HG03342 (cell line): ENCODE data around the gene COL23A1.

Source experiments
- ATAC-seq: cut with Tn5 transposase; IDR thresholded peaks from one replicate; pipeline ENCODE4 v1.9.1; 2021; ENCODE audit warnings: mild to moderate bottlenecking, moderate library complexity; ENCODE audit not compliant: unreplicated experiment

The COL23A1 gene

DNA sequence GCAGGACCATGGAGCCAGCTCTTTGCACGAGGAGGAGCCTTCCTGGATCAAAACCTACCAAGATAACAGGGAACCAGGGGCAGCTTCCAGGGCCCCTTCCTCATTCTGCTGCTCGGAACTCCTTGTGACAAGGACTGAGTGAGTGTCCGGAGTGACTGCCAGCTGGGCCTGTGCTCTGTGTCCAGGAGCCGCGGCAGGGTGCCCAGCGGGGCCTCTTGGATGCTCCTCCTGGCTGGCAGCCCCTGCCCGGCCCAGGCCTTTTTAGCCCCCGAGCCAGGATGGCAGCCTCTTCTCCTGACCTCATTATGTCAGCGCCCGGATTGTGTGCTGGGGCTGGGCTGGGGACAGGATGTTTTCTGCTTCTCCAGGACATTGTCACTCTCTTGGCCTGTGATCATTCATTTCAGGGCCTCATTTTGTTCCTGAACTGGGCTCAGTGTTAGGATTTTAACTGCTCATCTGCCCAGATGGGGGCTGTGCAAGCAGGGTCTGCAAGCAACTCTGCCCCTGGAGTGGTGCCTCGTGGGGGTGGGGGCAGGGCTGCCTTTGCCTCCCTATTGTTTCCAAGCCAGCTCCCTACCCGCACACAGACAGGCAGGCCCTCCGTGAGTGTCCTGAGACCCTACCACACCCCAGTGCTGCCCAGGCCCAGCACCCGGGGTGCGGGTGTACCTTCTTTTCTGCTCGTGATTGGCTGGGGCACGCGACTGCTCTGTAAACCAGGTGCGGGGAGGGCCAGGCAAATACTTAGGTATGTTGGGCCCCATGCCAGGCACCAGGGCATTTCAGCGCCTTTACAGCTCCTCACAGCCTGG lies 161.6 kb downstream of the COL23A1 start:
- no peak for ATAC-seq

DNA sequence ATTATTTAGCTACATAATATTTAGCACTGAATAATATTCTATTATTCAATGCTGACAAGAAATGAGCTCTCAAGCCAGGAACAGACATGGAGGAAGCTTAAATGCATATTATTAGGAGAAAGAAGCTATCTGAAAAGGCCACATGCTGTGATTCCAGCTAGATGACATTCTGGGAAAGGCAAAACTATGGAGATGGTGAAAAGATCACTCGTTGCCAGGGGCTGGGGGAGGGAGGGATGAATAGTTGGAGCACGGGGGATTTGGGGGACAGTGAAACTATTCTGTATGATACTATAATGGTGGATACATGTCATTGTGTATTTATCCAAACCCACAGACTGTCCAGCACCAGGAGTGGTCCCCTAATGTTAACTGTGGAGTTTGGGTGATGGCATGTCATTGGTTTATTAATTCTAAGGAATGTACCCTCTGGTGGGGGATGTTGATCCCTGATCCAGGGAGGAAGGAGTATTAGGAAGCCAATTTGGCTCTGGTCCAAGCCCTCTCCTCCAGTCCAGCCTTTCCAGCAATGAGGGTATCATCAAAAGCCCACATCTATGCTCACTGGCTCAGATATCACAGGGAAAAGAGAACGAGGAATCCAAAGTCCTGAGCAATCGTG lies 162.5 kb downstream of the COL23A1 start:
- ATAC-seq: no peak

DNA sequence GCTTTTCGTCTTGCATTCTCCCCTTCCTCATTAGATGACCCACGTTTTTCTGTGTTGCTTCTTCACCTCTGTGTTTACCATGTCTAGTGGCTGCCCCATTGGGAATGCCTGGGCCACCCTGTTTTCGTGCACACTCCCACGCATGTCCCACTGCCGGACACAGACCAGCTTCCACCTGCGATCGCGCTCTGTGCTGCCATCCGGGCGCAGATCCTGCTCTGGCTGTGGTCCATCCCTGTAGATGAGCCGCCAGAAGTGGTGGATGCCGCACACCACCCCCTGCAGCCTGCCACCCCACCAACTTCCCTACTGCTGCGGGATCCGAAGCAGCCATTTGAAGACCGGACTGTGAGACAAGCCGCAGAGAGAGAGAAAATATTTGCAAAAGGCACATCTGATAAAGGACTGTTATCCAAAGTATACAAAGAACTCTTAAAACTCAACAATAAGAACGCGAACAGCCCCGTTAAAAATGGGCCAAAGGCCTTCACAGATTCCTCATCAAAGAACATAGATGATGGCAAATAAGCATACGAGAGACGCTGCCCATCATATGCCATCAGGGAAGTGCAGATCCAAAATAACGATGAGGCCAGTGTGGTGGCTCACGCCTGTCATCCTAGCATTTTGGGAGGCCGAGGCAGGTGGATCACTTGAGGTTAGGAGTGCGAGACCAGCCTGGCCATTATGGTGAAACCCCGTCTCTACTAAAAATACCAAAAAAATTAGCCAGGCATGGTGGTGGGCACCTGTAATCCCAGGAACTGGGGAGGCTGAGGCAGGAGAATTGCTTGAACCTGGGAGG lies 163.7 kb downstream of the COL23A1 start:
- ATAC-seq: no peak

DNA sequence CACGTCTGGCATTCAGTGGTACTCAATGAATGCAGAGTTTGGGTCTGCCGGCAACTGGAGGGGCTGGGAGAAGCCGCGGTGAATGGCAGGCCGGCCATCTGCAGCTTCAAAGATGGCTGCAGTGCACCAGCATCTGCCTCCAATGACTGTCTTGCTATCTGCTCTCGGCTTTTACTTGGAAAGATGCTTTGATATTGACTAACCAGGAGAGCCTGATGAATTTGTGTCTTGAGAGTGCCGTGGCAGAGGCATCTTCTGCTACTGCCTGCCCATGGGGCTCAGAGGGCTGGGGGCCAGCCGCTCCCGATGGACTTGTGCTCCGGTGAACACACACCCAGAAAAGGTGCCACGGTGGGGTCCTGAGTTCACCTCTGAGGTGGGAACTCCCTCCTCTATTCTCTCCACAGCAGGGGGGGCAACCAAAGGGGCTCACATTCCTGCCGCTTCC lies 164.5 kb downstream of the COL23A1 start:
- ATAC-seq: no peak

DNA sequence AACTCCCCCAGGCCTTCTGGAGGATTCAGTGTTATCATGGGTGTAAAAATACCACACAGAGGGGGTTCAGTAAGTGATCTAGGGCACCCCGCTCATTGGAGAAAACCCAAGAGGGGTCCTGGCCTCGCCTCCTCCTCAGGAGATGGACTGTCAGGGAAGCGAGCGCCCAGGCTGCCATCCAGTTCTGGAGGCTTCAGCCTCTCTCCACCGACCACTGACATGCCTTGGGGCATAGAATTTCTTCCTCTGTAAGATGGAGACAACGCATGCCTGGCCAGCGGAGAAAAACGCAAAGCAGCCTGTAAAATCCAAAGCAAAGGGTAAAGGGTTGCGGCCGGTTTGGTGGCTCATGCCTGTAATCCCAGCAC lies 165.4 kb downstream of the COL23A1 start:
- no peak for ATAC-seq

DNA sequence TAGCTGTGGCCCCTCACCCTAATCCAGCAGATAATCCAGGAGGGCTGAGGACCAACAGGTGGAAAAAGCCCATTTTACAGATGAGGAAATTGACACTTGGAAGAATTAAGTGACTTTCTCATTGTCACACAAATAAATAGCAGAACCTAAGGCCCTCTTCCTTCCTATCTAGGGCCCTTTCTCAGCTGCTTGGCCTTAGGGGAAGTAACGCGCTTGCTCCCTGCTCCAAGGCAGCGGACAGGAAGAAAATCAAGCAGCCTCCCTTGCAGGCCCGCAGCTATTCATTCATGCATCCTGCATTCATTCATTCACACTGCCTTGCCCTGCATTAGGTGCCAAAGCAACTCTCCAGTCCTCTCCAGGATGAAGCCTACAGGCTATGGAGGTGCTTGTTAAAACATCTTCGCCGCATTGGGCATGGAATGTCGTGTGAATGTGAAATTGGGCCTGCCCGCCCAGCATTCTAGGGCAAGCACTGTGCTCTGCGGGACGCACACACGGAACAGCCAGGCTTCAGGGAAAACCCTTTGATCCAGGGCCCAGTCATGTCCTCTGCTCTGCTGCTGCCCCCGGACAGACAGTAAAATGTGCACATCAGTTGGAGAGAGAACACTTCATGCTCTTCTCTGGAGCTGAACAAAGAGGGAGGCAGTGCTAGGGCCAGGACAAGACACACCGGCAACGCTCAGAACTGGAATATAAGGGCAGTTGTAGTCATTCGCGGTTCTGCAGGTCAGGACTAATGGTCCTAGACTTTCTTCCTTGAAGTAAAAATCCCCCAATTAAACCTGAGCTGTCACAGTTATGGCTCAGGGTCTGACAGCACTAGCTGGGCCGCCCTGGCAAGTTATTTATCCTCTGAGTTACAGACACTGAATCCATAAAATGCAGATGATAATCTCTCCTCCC lies 166.0 kb downstream of the COL23A1 start:
- no peak for ATAC-seq

DNA sequence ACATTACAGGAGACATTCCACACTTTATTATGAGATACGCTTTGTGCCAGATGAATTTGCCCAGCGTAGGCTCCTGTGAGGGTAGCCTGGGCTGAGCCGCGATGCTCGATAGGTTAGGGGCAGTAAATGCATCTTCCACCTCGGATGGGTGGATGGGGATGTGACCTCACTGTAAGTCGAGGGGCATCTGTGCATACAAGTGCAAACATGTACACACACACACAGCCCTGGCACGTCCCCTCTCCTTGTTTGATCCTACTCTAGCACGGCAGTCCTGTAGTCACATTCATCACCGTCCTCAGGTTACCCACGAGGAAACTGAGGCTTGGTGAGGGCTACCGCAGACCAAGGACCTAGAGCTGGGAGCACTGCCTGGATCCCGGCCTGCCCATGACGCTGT lies 166.8 kb downstream of the COL23A1 start:
- ATAC-seq: no peak

DNA sequence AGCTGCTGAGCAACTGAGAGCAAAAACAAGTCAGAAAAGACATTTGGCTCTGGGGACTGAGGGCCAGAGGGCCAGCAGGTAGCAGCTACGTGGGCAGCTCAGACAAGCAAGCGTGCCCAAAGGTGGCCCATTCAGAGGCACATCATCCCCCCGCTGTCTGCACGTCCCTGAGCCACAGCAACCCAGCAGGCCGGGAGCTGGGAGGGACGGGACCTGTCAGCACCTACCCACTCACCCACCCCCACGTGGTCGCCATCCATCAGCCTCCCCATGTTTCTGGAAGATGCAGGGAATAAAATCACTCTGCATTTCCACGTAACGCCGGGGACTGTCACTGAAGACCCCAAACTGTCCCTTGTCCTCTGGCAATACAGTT lies 167.8 kb downstream of the COL23A1 start:
- no peak for ATAC-seq

DNA sequence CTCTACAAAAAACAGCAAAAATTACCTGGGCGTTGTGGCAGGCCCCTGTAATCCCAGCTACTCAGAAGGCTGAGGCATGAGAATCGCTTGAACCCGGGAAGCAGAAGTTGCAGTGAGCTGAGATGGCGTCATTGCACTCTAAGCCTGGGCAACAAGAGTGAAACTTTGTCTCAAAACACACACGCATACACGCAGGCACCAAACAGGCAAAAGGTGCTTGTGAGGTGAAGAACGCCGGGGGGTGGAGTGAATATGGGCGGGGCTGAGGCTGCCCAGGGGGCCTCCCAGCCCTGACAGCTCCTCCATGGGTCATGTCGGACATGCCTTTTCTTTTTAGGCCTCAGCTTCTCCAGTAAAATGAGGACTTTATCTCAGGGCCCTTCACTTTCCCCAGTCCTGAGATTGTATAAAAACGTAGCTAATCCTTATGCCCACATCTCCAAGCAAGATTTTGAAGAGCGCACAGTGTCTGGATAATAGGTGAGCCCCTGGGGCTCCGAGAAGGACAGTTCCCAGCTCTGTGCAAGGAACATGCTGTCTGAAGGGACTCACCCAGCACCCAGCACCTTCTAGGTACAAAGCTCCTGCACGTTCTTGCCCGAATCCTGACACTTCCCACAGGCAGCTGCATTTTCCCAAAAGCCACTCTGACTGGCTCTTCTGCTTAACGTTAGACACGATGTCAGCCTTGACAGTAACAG lies 168.3 kb downstream of the COL23A1 start:
- no peak for ATAC-seq

DNA sequence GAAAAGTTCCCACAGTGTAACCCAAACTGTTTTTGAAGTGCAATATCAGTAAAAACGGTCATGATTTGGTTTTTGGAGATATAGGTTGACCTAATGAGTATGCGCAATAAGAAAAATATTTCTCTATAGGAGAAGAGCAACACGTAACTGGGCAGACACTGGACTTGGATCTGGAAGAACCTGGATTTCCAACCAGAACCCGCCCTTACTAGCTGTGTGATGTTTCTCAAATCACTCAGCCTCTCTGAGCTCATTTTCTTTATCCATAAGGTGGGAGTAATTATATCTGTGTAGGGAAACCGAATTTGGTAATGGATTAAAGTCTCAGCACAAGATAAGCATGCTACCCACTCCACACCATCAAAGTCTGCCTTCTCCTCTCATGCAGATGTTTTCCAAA lies 169.1 kb downstream of the COL23A1 start:
- no peak for ATAC-seq

DNA sequence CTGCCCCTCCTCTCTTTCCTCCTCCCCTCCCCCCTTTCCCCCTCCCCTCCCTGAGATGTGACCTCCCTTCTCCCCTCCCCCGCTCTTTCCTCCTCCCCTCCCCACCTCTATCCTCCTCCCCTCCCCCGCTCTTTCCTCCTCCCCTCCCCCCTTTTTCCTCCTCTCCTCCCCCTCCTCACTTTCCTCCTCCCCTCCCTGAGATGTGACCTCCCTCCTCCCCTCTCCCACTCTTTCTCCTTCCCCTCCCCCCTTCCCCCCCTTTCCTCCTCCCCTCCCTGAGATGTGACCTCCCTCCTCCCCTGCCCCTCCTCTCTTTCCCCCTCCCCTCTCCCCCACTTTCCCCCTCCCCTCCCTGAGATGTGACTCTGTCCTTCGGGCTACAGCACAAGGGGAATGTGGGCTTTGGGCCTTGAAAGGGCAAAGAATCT lies 169.8 kb downstream of the COL23A1 start:
- no peak for ATAC-seq

DNA sequence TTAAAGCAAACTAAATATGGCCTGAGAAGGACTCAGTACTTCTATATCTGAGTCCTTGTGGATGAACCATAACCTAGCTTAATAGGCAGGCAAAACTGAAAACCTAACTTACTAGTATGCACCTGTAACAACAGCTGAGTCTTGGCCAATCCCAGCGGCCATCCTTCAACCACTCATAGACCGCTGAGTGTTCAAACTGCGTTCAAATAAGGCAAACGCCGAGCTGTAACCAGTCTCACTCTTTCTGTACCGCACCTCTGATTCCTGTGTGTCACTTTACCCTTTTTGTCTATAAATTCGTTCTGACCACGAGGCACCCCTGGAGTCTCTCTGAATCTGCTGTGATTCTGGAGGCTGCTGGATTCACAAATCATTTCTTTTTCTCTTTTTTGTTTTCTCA lies 170.5 kb downstream of the COL23A1 start:
- no peak for ATAC-seq

DNA sequence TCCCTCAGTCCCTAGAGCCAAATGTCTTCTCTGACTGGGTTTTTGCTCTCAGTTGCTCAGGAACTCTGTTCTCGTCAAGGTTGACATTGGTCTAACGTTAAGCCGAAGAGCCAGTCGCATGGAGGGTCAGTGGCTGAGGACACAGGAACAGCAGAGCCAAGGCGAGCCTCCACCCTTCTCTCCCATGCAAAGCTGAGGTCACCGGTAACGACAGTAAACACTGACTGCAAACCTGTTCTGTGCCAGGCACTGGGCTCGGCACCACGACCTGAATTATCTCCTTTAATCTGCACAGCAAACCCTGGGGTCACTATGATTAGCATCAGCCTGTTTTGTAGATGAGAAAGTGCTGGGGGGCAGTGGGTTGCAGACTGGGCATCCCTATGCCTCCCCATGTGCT lies 171.0 kb downstream of the COL23A1 start:
- no peak for ATAC-seq

DNA sequence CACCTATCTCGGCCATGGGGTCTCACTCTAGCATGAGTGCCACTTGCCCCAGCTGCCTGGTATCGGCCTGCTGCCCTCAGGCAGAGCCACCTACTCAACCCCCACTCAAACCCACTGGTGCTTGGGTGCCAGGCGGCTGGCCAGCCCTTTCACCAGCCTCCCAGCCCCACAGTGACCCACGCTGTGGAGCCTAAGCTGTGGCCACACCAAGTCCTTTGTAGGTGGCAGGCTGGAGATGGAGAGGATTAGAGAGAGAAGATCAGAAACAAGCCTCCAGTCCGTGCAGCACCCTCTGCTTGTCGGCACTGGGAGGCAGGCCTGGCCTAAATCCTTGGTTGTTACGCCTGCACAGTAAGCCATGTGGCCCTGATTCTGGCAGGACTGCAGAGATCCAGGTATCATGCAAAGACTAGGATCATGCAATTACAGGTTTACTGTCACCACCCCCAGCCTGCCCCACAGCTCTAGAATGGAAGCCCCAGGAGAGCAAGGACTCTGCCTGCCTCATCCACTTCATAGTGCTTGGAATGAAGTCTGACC lies 171.7 kb downstream of the COL23A1 start:
- ATAC-seq: no peak

DNA sequence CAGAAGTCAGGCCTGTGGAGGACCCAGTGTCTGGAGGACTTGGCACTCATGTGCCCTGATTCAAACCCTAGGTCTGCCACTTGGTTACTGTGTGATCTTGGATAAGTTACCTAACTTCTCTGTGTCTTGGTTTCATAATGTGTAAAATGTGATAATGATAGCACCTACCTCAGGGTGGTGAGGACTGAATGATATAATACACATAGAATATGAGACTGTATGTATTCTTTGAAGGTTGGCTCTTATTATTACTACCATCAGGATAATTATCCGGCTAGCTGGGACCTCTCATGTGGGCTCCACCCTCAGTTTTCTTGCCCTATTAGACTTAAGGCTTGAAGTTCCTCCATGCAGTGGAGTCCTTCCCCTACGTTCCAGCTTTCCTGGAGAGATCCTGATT lies 172.2 kb downstream of the COL23A1 start:
- ATAC-seq: no peak

DNA sequence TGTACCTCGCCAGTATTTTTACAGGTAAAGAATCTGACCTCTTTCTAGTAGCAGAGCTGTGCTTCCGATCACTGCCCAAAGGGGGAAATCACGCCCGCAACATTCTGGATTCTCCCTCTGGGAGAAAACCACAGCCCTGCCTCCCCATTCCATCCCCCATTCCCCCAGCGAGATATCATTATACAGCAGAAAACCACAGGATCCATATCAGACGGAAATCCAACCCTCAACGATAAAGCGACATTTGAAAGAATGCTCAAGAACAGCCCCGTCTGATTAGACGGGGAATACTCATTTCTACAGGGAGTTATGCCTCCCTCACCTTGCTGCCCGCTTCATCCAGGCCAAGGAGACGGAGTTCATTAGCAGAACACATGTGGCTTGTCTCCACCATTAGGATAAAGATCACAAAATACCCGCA lies 172.8 kb downstream of the COL23A1 start:
- ATAC-seq: no peak

DNA sequence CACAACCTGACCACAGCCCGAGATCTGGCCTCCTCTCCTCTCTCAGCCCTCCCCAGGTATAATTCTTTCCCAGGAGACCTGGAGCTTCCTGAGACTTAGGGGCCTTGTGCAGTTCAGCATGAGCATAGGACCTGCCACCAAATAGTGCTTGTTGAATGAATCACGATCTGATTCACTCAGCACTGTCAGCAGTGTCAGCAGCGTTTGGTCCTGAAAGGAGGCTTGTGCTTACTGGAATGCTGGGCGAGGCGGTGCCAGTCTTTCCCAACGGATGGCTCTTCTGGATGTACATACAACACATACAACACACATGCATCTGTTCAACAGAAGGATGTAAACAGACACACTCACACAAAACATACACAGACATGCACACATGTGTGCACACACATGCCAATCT lies 173.3 kb downstream of the COL23A1 start:
- no peak for ATAC-seq

DNA sequence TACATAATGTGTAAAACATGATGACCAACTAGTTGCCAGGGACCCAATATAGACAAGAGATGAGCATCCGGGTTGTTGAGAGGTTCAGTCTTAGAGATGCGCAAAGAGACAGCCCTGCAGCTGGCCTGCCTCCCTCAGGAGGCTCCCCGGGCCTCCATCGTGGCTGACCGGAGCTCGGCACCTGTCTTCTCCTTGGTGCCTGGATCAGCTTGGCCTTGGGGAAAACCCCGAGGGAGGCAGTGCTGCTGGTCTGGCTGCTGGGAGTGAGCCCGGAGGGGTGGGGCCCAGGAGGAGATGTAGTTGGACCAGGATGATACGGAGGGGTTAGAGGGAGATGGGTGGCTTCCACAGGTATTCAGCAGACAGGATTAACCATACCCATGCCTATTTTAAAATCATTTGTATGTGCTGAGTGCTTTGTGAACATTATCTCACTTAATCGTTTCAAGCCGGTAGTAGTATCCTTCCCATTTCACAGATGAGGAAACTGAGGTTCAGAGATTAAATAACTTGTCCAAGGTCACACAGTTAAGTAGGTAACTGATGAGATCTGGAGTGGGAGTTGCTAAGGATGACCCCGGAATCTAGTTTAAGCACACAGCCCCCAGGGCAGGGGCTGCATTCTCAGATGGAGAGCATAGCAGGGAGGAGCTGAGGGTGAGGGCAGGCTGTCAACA lies 173.8 kb downstream of the COL23A1 start:
- no peak for ATAC-seq

DNA sequence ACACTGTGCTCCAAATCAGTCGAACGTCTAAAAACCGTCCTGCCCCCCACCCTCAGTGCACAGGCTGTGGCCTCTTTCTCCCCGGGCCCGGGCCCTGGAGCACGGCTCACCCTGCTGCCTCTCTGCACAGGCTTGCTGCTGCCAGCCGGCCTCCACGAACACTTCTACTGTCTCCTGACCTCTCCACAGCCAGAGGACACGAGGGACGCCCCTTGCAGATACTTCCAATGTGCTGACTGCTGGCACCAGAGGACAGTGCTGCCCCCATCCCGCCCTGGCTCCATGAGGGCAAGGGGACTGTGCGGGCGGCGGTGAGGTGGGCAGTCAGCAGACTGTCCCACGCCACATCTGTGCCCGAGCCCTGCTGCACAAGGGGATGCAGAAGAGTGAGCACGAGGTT lies 174.8 kb downstream of the COL23A1 start:
- no peak for ATAC-seq
